Daoy (cell line): Measurements from ENCODE around the gene CD27. TPM values are rescaled to one million over a fixed set of nuclear protein-coding genes. Genes with fewer than 3 reads are reported as not detected.
"Not testable (repeated sequence)": the region's sequence is repeated elsewhere in the genome, so short reads cannot be mapped to it uniquely, and the experiment has no call there.

Source experiments
- DNase-seq: peaks from one replicate; pipeline ENCODE4 v3.0.0-alpha.2; 2015; ENCODE audit warnings: low read depth
- total RNA-seq: library from RNA; depleted of rRNA; stranded (reverse); fragments of >200 nt; shearing (Covaris generic); gene quantifications from 2 replicates; pipeline ENCODE4 v1.2.3, GENCODE V29; 2014; rRNA removed

CD27 gene
- total RNA-seq, 1 experiment from 2014 or later = not detected

GRCh38 chr12:6488240-6488639, 43.5 kb downstream of the CD27 start:
- no peak for DNase-seq

GRCh38 chr12:6489449-6489848, 44.7 kb downstream of the CD27 start:
- DNase-seq = no peak

- not testable (repeated sequence) for DNase-seq
Measured at GRCh38 chr12:6490673-6491072, 45.9 kb downstream of the CD27 start.

DNA sequence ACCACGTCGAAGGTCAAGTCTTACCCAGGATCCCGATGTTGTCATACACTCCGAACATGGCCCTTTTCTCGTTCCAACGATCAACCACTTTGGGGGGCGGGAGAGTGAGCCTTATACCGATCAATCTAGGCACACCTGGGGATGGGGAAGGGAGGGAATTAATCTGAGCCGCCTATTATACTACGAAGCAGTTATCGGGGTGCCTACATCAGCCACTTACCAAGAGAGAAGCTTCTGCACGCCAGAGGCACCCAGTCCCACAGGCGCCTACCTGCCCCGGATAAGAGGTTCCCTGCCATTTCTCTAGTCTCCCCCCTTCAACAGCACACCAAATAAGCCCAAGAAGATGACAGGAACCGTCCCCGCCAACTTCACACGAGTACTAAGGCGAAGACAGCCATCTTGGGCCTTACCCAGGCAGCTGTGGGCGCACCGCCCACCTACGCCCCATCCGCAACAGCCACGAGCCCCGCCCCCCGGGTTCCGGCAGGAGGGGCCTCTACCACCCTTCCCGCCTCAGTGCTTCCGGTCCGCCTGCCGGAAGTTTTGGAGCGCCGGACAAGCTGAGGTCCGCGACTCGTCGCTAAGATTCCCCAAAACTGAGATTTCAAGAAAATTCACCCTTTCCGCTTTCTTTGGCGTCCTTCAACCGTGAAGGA, 48.2 kb downstream of the CD27 start, which contains the start of gene MRPL51:
MRPL51 (minus strand) TSS at position 425 of the 659 bp plus-strand sequence; CDS start at position 299, 126 bp downstream.
- peak; percentile 98 for DNase-seq

DNA sequence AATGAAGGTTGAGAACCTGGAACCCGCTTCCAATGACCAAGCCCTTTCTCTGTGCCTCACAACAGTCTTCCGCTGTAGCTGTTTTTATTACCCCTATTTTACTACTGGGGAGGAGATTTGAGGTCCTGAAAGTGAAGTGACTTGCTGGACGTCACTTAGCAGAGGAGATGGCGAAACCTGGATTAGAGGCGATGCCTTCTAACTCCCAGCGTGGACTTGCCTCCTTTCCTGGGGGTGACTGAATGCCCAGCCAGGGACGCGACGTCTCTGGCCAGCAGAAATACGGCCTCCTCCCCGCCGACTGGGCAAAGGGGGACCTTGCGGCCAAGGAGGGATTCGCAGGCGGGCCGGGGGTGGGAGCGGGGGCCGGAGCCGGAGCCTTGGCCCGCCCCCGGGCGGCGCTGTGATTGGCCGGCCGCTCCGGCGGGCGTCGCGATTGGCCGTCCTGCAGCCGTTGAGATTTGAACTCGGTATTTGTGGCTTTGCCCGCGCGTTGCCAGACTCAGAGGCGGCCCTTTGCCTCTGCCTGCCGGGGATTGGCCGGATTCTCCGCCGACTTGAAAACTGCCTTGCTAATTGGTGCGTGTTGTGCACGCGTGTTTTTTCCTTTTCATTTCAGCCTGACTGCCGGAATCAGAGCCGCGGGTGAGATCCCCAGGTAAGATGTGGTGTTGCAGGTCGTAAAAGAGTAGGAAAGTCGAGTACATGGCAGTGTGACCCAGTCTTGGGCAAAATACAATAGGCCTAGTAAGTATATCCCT, 48.9 kb downstream of the CD27 start, which contains the start of gene NCAPD2:
NCAPD2 (plus strand) TSS at position 606 of the 761 bp plus-strand sequence. CDS start 997 bp downstream, outside the sequence.
- peak; percentile 99 for DNase-seq

DNA sequence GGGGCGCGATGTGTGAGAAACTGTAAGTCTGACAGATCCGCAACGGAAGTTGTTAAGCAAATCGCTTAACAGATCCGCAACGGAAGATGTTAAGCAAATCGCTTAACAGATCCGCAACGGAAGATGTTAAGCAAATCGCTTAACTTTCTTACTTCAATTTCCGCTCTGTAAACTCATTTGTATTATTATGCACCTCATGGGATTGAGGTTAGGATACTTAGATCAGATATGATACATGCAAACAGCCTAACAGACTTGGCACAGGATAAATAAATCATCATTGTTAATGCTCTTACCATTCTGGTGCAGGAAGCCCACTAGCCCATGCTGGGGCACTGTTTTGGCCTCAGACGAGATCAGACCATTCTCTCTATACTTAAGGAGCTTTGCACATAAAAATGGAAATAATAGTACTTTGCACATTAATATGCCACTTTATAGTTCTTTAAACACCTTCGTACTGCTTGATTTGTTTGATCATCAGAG, 49.5 kb downstream of the CD27 start:
- peak; percentile 19 for DNase-seq

GRCh38 chr12:6494968-6495367, 50.2 kb downstream of the CD27 start:
- DNase-seq = no peak

DNA sequence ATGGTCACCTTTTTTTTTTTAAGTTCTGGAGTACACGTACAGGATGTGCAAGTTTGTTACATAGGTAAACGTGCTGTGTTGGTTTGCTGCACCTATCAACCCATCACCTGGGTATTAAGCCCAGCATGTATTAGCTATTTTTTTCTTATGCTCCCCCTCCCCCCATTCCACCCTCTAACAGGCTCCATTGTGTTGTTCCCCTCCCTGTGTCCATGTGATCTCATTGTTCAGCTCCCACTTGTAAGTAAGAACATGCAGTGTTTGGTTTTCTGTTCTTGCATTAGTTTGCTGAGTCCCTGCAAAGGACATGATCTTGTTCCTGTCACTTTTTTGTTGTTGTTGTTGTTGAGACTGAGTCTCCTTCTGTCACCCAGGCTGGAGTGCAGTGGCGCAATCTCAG, 52.5 kb downstream of the CD27 start:
- not testable (repeated sequence) for DNase-seq

DNA sequence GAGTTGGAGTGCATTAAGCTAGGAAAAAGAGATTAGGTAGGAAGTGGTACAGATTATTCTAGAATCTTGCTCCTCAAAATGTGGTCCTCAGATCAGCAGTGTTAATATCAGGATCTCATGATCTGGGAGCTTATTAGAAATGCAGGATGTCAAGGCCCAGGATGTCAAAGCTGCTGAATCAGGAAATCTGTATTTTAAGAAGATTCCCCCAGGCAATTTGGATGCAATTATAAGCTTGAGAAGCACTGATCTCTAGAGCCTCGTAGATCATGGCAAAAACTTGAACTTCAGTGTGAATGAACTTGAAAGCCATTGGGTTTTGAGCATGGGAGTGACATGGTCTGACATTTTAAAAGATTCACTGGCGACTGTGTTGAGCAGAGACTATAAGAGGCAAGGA, 55.7 kb downstream of the CD27 start:
- DNase-seq = no peak

Other genes with a start within 250 kb of the CD27 start
- gene CD9, start 244.6 kb upstream of the CD27 start, total RNA-seq = 83.5 and 95.3 TPM in 2 replicates
- 0.15 TPM in 1 of 2 replicates, not detected in the other for gene PLEKHG6, start 134.3 kb upstream of the CD27 start, total RNA-seq
- gene TNFRSF1A, start 102.9 kb upstream of the CD27 start, total RNA-seq = 111 and 125 TPM in 2 replicates
- gene SCNN1A, start 69.4 kb upstream of the CD27 start, total RNA-seq = 0.23 TPM in 1 of 2 replicates, not detected in the other
- gene LTBR, start 60.8 kb upstream of the CD27 start, total RNA-seq = 29.8 and 49.0 TPM in 2 replicates
- 4.0 and 10.9 TPM in 2 replicates for gene TAPBPL, start 7.1 kb downstream of the CD27 start, total RNA-seq
- 0.74 and 1.2 TPM in 2 replicates for gene VAMP1, start 25.7 kb downstream of the CD27 start, total RNA-seq
- 250 and 327 TPM in 2 replicates for gene MRPL51, start 48.3 kb downstream of the CD27 start, total RNA-seq
- 95.2 and 117 TPM in 2 replicates for gene NCAPD2, start 49.1 kb downstream of the CD27 start, total RNA-seq
- gene GAPDH, start 89.6 kb downstream of the CD27 start, total RNA-seq = 5,302 and 5,697 TPM in 2 replicates
- gene IFFO1, start 111.1 kb downstream of the CD27 start, total RNA-seq = 5.9 and 11.8 TPM in 2 replicates
- 111 and 129 TPM in 2 replicates for gene NOP2, start 123.3 kb downstream of the CD27 start, total RNA-seq
- 330 and 358 TPM in 2 replicates for gene CHD4, start 162.4 kb downstream of the CD27 start, total RNA-seq
- 0.86 TPM in 1 of 2 replicates, not detected in the other for gene LPAR5, start 191.0 kb downstream of the CD27 start, total RNA-seq
- gene ACRBP, start 202.5 kb downstream of the CD27 start, total RNA-seq = not detected in 2 replicates
- 23.4 and 28.0 TPM in 2 replicates for gene ING4, start 218.2 kb downstream of the CD27 start, total RNA-seq
- 15.9 and 21.8 TPM in 2 replicates for gene ZNF384, start 244.4 kb downstream of the CD27 start, total RNA-seq